Testis (tissue), 2 donors: ENCODE results near the gene KRTAP20-2.

ENCODE experiments used
- POLR2A ChIP-seq: fragments of 450-650 bp; IDR thresholded peaks from one replicate; pipeline ENCODE4 v1.6.1; 2017; ENCODE audit warnings: antibody characterized with exemption, mild to moderate bottlenecking, moderate library complexity
- TF ChIP-seq, protein P1 (sequence below), 3 experiments: fragments of 450-650 bp in 2 of 3; fragments of 200-600 bp in 1 of 3; sonication (generic) in 1 of 3; IDR thresholded peaks; one replicate each; pipeline ENCODE4 v1.5.1; 2016 to 2019; ENCODE audit warnings: antibody characterized with exemption in 3 of 3, mild to moderate bottlenecking in 2 of 3, moderate library complexity in 1 of 3

DNA sequence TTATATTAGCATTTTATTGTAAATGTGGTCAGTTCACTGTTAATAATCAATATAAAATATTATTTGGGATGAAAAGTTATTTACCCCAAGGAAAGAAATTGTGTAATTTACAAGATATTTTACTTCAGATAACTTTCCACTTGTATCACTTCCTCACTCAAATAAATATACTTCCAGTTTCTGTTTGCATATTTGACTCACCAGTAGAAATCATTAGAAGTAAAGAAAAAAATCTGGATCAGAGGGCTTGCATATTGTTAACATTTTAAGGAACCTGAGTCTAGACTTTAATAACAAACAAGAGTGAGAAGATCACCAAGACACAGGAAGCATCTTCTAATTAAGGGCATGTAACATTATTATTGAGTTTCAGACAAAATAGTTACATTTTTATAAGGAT lies 14.9 kb upstream of the KRTAP20-2 start:
- TF ChIP-seq, protein P1, sequence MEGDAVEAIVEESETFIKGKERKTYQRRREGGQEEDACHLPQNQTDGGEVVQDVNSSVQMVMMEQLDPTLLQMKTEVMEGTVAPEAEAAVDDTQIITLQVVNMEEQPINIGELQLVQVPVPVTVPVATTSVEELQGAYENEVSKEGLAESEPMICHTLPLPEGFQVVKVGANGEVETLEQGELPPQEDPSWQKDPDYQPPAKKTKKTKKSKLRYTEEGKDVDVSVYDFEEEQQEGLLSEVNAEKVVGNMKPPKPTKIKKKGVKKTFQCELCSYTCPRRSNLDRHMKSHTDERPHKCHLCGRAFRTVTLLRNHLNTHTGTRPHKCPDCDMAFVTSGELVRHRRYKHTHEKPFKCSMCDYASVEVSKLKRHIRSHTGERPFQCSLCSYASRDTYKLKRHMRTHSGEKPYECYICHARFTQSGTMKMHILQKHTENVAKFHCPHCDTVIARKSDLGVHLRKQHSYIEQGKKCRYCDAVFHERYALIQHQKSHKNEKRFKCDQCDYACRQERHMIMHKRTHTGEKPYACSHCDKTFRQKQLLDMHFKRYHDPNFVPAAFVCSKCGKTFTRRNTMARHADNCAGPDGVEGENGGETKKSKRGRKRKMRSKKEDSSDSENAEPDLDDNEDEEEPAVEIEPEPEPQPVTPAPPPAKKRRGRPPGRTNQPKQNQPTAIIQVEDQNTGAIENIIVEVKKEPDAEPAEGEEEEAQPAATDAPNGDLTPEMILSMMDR (IDR thresholded peaks at IDR 0.05): no peak
- TF ChIP-seq POLR2A: no peak
